Right atrium auricular region (tissue), 2 donors: ENCODE results near the gene CASP9. TPM values are rescaled to one million over a fixed set of nuclear protein-coding genes. Genes with fewer than 3 reads are reported as not detected.
"Not testable (repeated sequence)": the region's sequence is repeated elsewhere in the genome, so short reads cannot be mapped to it uniquely, and the experiment has no call there.

Experiments used
- DNase-seq: peaks from one replicate; pipeline ENCODE4 v3.0.0-alpha.2; 2019; ENCODE audit warnings: low spot score
- H3K27ac ChIP-seq, 2 donors: fragments of 200-600 bp; sonication (generic); 1 replicate in 1 of 2; 2 replicates in 1 of 2; pipeline ENCODE4 v1.5.1; 2016 to 2019
- H3K27me3 ChIP-seq, 2 donors: fragments of 200-600 bp; sonication (generic); one replicate each; pipeline versions ENCODE4 v1.5.1 to v1.6.0; 2017 to 2019
- H3K36me3 ChIP-seq: fragments of 200-600 bp; sonication (generic); one replicate; pipeline ENCODE4 v1.5.1; 2016
- H3K4me1 ChIP-seq, 2 donors: fragments of 200-600 bp; sonication (generic); one replicate each; pipeline versions ENCODE4 v1.5.1 to v1.6.0; 2017 to 2019
- H3K4me3 ChIP-seq, 2 donors: fragments of 200-600 bp; sonication (generic); 1 replicate in 1 of 2; 2 replicates in 1 of 2; pipeline ENCODE4 v1.5.1; 2017 to 2019; ENCODE audit warnings: mild to moderate bottlenecking in 1 of 2, moderate library complexity in 1 of 2
- H3K9me3 ChIP-seq, 2 donors: fragments of 200-600 bp; sonication (generic); one replicate each; pipeline ENCODE4 v1.5.1; 2019
- total RNA-seq, 2 donors: library from RNA; depleted of rRNA; stranded (reverse); fragments of >200 nt; gene quantifications; one replicate each; pipeline ENCODE4 v1.1.0, GENCODE V29; 2016
- TF ChIP-seq, protein P1 (sequence below), 2 donors: fragments of 200-600 bp; sonication (generic); IDR thresholded peaks; one replicate each; pipeline ENCODE4 v1.5.1; 2019; ENCODE audit warnings: antibody characterized with exemption in 2 of 2

Gene CASP9
- total RNA-seq, 2 donors from 2014 or later, result 6.8 to 11.9 TPM

DNA sequence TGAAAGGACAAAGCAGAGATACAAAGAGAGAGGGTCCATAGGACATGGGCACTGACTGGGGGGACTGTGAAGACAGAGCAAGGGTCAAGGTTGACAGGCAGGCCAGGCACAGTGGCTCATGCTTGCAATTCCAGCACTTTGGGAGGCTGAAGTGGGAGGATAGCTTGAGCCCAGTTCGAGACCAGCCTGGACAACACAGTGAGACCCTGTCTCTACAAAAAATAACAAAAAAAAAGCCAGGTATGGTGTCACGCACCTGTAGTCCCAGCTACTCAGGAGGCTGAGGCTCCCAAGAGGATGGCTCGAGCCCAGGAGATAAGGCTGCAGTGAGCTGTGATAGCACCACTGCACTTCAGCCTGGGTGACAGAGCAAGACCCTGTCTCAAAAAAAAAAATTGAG is 4.4 kb downstream of the CASP9 start:
- TF ChIP-seq, protein P1, sequence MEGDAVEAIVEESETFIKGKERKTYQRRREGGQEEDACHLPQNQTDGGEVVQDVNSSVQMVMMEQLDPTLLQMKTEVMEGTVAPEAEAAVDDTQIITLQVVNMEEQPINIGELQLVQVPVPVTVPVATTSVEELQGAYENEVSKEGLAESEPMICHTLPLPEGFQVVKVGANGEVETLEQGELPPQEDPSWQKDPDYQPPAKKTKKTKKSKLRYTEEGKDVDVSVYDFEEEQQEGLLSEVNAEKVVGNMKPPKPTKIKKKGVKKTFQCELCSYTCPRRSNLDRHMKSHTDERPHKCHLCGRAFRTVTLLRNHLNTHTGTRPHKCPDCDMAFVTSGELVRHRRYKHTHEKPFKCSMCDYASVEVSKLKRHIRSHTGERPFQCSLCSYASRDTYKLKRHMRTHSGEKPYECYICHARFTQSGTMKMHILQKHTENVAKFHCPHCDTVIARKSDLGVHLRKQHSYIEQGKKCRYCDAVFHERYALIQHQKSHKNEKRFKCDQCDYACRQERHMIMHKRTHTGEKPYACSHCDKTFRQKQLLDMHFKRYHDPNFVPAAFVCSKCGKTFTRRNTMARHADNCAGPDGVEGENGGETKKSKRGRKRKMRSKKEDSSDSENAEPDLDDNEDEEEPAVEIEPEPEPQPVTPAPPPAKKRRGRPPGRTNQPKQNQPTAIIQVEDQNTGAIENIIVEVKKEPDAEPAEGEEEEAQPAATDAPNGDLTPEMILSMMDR (IDR thresholded peaks at IDR 0.05), result no peak
- H3K4me1 ChIP-seq, result peaks cover 0 to 8% of the 10 kb centered on the region in 2 donors
- H3K36me3 ChIP-seq, result peaks cover 16% of the 10 kb centered on the region
- DNase-seq, result no peak
- no peak overlapping the region for H3K4me3 ChIP-seq
- no peaks in the 10 kb centered on the region for H3K9me3 ChIP-seq
- no peaks in the 10 kb centered on the region for H3K27me3 ChIP-seq
- no peak overlapping the region for H3K27ac ChIP-seq

DNA sequence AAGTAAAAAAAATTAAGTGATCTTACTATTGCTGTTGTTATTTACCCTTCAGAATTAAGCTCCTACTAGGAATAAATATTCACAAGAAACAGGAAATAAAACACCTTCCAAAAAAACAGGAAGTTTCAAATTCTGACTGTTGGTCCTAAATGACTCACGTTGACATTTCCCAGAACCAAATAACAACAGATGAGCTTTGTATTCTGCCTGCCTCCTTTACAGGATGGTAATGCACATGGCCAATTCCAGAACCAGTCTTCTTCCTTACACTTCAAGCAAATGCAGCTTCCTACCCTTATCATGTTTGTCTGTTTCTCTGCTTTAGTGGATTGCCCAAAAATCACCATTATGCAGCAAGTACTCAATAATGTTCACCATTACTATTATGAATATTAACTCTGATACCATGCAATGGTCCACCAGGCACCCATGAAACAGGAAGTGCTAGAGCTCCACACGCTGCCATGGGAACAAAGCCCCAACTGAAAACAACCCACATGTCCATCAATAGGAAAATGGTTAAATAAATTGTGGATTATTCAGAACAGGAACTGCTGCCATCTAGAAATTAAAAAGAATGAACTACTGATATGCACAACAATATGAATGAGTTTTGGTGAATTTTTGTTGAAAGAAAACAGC is 8.9 kb downstream of the CASP9 start:
- TF ChIP-seq, protein P1 (IDR thresholded peaks at IDR 0.05), result no peak
- no peak overlapping the region for H3K27ac ChIP-seq
- no peaks in the 10 kb centered on the region for H3K9me3 ChIP-seq
- no peaks in the 10 kb centered on the region for H3K27me3 ChIP-seq
- no peaks in the 10 kb centered on the region for H3K4me1 ChIP-seq
- DNase-seq, result no peak
- no peak overlapping the region for H3K4me3 ChIP-seq
- H3K36me3 ChIP-seq, result peaks cover 20% of the 10 kb centered on the region

DNA sequence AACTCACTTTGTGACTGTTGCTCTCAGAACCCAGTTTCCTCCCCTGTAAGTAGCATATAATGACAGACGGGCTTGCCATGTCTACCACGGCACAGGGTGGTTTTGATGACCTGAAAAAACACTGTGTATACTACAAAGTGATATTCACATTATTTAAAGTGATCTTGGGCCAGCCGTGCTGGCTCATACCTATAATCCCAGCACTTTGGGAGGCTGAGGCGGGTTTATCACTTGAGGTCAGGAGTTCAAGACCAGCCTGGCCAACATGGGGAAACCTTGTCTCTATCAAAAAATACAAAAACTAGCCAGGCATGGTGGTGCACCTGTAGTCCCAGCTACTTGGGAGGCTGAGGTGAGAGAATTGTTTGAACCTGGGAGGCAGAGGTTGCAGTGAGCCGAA is 9.5 kb downstream of the CASP9 start:
- DNase-seq, H3K27ac ChIP-seq, H3K4me1 ChIP-seq, H3K9me3 ChIP-seq, H3K27me3 ChIP-seq, H3K4me3 ChIP-seq: not testable (repeated sequence)
- peaks cover 20% of the 10 kb centered on the region for H3K36me3 ChIP-seq

DNA sequence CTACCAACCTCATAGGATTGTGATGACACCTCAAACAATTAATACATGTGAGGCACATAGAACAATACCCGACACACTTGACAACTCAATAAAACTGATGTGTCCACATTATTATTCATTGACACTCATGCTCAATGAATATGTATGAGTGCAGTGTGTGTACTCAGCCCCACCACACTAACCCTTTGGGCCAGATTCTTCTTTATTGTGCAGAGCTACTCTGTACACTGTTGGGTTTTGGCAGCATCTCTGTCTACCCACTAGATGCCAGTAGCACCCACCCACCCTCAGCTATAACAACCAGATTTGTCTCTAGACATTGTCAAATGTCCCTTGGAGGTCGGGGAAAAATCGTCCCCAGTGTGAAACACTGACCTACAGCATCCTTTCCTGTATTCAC is 10.1 kb downstream of the CASP9 start:
- peaks cover 0 to under 1% of the 10 kb centered on the region in 2 donors for H3K4me1 ChIP-seq
- H3K27me3 ChIP-seq, result no peaks in the 10 kb centered on the region
- H3K36me3 ChIP-seq, result peaks cover 20% of the 10 kb centered on the region
- no peak overlapping the region for H3K27ac ChIP-seq
- TF ChIP-seq, protein P1 (IDR thresholded peaks at IDR 0.05), result no peak
- no peak for DNase-seq
- no peaks in the 10 kb centered on the region for H3K9me3 ChIP-seq
- no peak overlapping the region for H3K4me3 ChIP-seq

DNA sequence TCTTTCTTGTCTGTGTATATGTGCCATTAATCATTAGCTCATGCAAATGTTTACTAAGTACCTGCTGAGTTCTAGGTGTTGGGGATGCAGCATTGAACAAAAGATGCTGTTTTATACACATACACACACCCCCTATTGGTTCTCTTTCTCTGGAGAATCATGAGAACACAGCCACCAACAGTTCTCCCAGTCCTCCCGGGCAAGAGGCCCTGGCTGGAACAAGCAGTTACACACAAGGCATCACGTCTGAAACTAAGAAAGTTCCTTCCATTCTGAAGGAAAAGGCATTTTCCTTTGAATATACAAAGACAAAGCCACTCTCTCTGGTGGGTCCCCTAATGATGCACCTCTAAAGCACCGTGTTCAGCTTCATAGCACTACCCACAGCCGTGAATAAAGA is 10.8 kb downstream of the CASP9 start:
- Histone ChIP-seq H3K4me3 (no peak overlapping the region), H3K4me1 (peaks cover 0 to 8% of the 10 kb centered on the region in 2 donors), H3K27me3 (no peaks in the 10 kb centered on the region), H3K27ac (no peak overlapping the region), H3K36me3 (peaks cover 20% of the 10 kb centered on the region), H3K9me3 (no peaks in the 10 kb centered on the region)
- DNase-seq, result no peak
- TF ChIP-seq, protein P1 (IDR thresholded peaks at IDR 0.05), result no peak

DNA sequence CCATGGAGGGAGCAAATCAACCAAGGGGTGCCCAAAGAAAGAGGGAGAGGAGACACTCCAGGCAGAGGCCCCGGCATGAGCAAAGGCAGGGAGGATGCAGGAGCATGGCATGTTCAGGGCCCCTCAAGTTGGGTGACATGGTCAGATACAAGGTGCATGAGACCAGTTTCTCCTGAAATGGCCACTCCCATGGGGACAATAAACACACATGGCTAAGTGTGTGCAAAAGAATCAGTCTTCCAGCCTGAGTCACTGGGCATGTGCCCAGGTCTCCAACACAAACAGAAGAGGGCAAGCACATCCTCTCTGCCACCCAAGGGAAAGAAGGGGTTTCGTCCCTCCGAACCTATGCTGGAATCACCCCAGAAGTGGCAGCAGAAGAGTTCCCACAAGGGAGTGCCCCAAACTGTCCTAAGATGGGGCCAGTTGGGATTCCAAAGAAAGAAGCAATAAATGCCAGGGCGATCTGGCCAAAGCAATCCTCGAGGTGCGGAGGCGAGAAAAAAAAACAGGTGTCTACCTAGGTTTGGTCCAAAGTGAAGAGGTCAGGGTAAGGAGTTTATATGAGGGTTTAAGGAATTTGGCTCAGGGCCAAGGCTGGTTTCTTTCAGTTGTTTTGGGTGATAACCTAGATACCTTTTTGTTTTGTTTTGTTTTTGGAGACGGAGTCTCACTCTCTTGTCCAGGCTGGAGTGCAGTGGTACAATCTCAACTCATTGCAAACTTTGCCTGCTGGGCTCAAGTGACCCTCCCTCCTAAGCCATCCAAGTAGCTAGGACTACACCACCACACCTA is 13.2 kb downstream of the CASP9 start:
- no peak overlapping the region for H3K27ac ChIP-seq
- H3K4me3 ChIP-seq, result no peak overlapping the region
- peaks cover 8% of the 10 kb centered on the region for H3K36me3 ChIP-seq
- no peaks in the 10 kb centered on the region for H3K27me3 ChIP-seq
- TF ChIP-seq, protein P1 (IDR thresholded peaks at IDR 0.05), result no peak
- H3K4me1 ChIP-seq, result peaks cover 0 to 24% of the 10 kb centered on the region in 2 donors
- no peaks in the 10 kb centered on the region for H3K9me3 ChIP-seq
- DNase-seq, result no peak
